AG10803 (cell line): Measurements from ENCODE around the gene NHS.
"Not testable (repeated sequence)": the region's sequence is repeated elsewhere in the genome, so short reads cannot be mapped to it uniquely, and the experiment has no call there.

ENCODE experiments used
- DNase-seq: peaks from one replicate; pipeline ENCODE4 v3.0.0; 2010; ENCODE audit warnings: low read depth
- H3K4me3 ChIP-seq: 2 replicates; pipeline ENCODE4 v1.5.1; 2011; ENCODE audit warnings: mild to moderate bottlenecking, low read length, control low read depth
- CTCF ChIP-seq: conservative IDR thresholded peaks from 2 replicates; pipeline ENCODE4 v1.5.1; 2011; ENCODE audit warnings: mild to moderate bottlenecking, low read length, control low read depth, inconsistent platforms

Gene NHS

GRCh38 chrX:17499512-17499911, 124.5 kb downstream of the NHS start:
- DNase-seq, result no peak
- no peak for TF ChIP-seq CTCF
- H3K4me3 ChIP-seq, result no peak overlapping the region

GRCh38 chrX:17500145-17500579, 125.2 kb downstream of the NHS start:
- peak; percentile 74 for DNase-seq
- no peak for TF ChIP-seq CTCF
- H3K4me3 ChIP-seq, result no peak overlapping the region

- no peak for DNase-seq
- no peak for TF ChIP-seq CTCF
- H3K4me3 ChIP-seq, result no peak overlapping the region
Measured at GRCh38 chrX:17501746-17502145, 126.7 kb downstream of the NHS start.

GRCh38 chrX:17506352-17506751, 131.4 kb downstream of the NHS start:
- not testable (repeated sequence) for DNase-seq, H3K4me3 ChIP-seq

- TF ChIP-seq CTCF, result no peak
- DNase-seq, result peak; percentile 46
- H3K4me3 ChIP-seq, result no peak overlapping the region
Measured at GRCh38 chrX:17511556-17511955, 136.6 kb downstream of the NHS start.

- H3K4me3 ChIP-seq, result peak overlapping the region; percentile 41
- no peak for TF ChIP-seq CTCF
- peak; percentile 84 for DNase-seq
Measured at GRCh38 chrX:17519358-17519757, 144.4 kb downstream of the NHS start.

GRCh38 chrX:17520016-17520615, 145.1 kb downstream of the NHS start:
- TF ChIP-seq CTCF, result no peak

More at GRCh38 chrX:17520016-17520615, 145.1 kb downstream of the NHS start:
- DNase-seq, result peak; percentile 54
- H3K4me3 ChIP-seq, result no peak overlapping the region
